Muscle layer of colon (tissue), 2 donors: Measurements from ENCODE around the gene LTB4R2.
"Not testable (repeated sequence)": the region's sequence is repeated elsewhere in the genome, so short reads cannot be mapped to it uniquely, and the experiment has no call there.

Experiments used
- H3K27ac ChIP-seq: one replicate; pipeline ENCODE4 v1.7.0; 2013; ENCODE audit warnings: low read depth, mild to moderate bottlenecking, low read length, moderate library complexity
- H3K27me3 ChIP-seq, 2 donors: one replicate each; pipeline ENCODE4 v1.7.0; 2013; ENCODE audit warnings: low read length in 2 of 2, mild to moderate bottlenecking in 2 of 2; ENCODE audit not compliant: insufficient read depth in 2 of 2, control insufficient read depth in 1 of 2
- H3K36me3 ChIP-seq: one replicate; pipeline ENCODE4 v1.7.0; 2013; ENCODE audit warnings: mild to moderate bottlenecking, low read length; ENCODE audit not compliant: insufficient read depth
- H3K4me1 ChIP-seq: one replicate; pipeline ENCODE4 v1.7.0; 2013; ENCODE audit warnings: mild to moderate bottlenecking, low read length; ENCODE audit not compliant: insufficient read depth
- H3K4me3 ChIP-seq, 2 donors: one replicate each; pipeline ENCODE4 v1.7.0; 2013; ENCODE audit warnings: low read length in 2 of 2, low read depth in 1 of 2, mild to moderate bottlenecking in 1 of 2, moderate library complexity in 1 of 2
- H3K9ac ChIP-seq: one replicate; pipeline ENCODE4 v1.7.0; 2013; ENCODE audit warnings: low read length
- H3K9me3 ChIP-seq: one replicate; pipeline ENCODE4 v1.7.0; 2013; ENCODE audit warnings: mild to moderate bottlenecking, low read length
- donor health status: abdominal sarcoma.
- donor health status: Adenocarcinoma of cecum.

Gene LTB4R2

GRCh38 chr14:24315807-24316596 lies 6.1 kb downstream of the LTB4R2 start:
- H3K9me3 ChIP-seq, result no peaks in the 10 kb centered on the region
- no peaks in the 10 kb centered on the region for H3K36me3 ChIP-seq
- H3K27me3 ChIP-seq, result peaks cover 11 to 37% of the 10 kb centered on the region in 2 donors
- no peak overlapping the region for H3K27ac ChIP-seq
- H3K4me3 ChIP-seq, result no peak overlapping the region
- H3K4me1 ChIP-seq, result peaks cover 17% of the 10 kb centered on the region
- no peak overlapping the region for H3K9ac ChIP-seq

GRCh38 chr14:24316597-24316950 lies 6.6 kb downstream of the LTB4R2 start:
- H3K27me3 ChIP-seq, result peaks cover 11 to 37% of the 10 kb centered on the region in 2 donors
- no peaks in the 10 kb centered on the region for H3K9me3 ChIP-seq
- H3K36me3 ChIP-seq, result no peaks in the 10 kb centered on the region
- no peak overlapping the region for H3K27ac ChIP-seq
- peaks cover 17% of the 10 kb centered on the region for H3K4me1 ChIP-seq
- H3K9ac ChIP-seq, result no peak overlapping the region
- no peak overlapping the region for H3K4me3 ChIP-seq

DNA sequence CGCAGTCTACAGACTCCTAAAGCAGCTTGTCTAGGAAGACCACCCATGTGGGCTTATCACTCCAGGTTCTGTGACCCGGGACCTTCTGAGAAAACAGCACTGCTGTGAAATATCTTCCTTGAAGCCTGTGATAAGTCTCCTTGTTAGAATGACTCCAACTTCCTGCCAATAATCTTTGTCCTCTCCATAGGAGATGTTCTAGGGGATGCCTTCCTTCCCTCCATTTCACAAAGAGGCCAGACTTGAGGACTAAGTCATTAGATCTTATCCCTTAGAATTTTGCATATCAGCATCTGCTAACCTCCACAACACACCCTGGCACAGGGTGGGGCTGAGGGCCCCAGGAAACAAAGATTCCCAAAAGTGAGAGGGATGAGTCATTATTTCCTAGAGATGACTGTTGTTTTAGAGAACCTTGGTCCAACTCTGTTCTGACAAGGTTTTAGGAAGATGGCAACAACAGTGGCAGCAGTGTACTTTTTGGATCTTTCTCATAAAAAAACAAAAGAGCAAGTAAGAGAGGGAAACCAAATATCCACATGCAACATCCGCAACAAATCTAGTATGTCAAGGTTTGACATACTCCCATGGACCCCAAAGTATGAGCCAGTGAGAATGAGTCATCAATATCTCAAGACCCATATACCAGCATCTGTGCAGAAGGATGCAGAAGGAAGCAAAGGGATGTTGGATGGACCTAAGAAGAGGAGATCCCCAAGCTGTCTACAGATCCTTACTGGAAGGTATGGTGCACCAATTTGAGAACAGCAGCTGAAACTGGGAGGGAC lies 7.4 kb downstream of the LTB4R2 start:
- Histone ChIP-seq H3K9me3 (no peaks in the 10 kb centered on the region), H3K9ac (no peak overlapping the region), H3K27ac (no peak overlapping the region), H3K4me3 (no peak overlapping the region), H3K36me3 (no peaks in the 10 kb centered on the region), H3K27me3 (peaks cover 11 to 37% of the 10 kb centered on the region in 2 donors), H3K4me1 (peaks cover 11% of the 10 kb centered on the region)

GRCh38 chr14:24321212-24321975 lies 11.5 kb downstream of the LTB4R2 start:
- Histone ChIP-seq H3K27ac (no peak overlapping the region), H3K9ac (no peak overlapping the region), H3K27me3 (peaks cover 11 to 27% of the 10 kb centered on the region in 2 donors), H3K36me3 (no peaks in the 10 kb centered on the region), H3K4me1 (peaks cover 7% of the 10 kb centered on the region), H3K9me3 (no peaks in the 10 kb centered on the region), H3K4me3 (no peak overlapping the region)

DNA sequence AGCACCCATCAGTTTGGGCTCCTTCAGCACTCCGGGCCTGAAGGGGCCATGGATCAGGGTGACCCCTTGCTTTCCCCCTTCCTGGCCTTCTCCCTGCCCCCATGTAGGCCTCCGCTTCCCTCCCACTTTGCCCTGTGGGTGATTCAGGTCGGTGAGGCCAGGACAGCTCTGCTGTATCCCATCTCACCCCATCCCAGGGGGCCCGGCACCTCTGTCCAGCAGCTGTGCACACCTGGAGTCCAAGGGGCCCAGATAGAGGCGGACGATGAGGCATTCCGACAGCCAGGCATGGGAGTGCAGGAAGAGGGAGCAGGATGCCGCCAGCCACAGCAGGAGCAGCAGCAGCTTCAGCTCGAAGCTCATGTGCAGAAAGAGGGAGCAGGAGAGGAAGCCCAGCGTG lies 12.7 kb downstream of the LTB4R2 start:
- H3K27me3 ChIP-seq, result peaks cover 7 to 14% of the 10 kb centered on the region in 2 donors
- H3K36me3 ChIP-seq, result no peaks in the 10 kb centered on the region
- H3K4me1 ChIP-seq, result no peaks in the 10 kb centered on the region
- no peak overlapping the region for H3K27ac ChIP-seq
- no peak overlapping the region for H3K9ac ChIP-seq
- H3K9me3 ChIP-seq, result no peaks in the 10 kb centered on the region
- no peak overlapping the region for H3K4me3 ChIP-seq

DNA sequence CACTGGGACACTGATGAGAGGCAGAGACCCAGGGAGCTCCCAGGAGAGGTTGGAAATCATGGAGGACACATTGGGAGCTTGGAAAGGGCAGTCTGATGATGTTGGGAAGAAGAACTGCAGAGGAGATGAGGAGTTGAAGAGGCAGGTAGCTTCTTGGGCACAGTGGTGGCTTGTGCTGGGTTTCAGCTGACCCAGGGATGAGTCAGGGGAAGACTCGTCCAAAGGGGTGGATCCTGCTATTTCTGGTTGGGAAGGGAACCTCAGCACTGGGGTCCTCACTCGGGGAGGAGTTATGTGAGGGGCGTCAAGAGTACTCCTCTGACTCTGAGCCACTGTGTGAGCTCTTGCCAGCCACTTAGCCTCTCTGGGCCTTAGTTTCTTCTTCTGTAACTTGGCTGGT lies 13.4 kb downstream of the LTB4R2 start:
- H3K27ac ChIP-seq, result no peak overlapping the region
- no peaks in the 10 kb centered on the region for H3K4me1 ChIP-seq
- H3K9me3 ChIP-seq, result no peaks in the 10 kb centered on the region
- peaks cover 7 to 14% of the 10 kb centered on the region in 2 donors for H3K27me3 ChIP-seq
- H3K9ac ChIP-seq, result no peak overlapping the region
- no peaks in the 10 kb centered on the region for H3K36me3 ChIP-seq
- H3K4me3 ChIP-seq, result no peak overlapping the region

DNA sequence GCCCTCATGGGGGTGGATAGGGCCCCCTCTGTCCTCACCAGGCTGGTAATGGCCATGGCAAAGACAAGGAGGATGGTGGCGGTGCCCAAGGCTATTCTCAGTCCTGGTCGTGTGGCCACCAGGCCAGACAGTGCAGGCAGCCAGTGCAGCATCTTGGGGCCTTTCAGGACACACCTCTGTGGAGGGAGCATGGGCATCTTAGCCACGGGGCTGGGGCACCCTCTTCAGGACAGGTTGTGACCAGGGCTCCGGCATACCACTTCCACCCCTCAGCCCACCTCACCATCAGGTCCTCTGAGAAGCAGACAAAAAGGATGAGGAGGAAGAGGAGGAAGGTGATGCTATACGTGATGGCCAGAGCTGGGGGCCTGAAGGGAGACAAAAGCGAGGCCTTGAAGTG lies 14.1 kb downstream of the LTB4R2 start:
- H3K9me3 ChIP-seq, result no peaks in the 10 kb centered on the region
- H3K36me3 ChIP-seq, result no peaks in the 10 kb centered on the region
- H3K4me3 ChIP-seq, result no peak overlapping the region
- H3K27ac ChIP-seq, result no peak overlapping the region
- H3K4me1 ChIP-seq, result no peaks in the 10 kb centered on the region
- no peak overlapping the region for H3K9ac ChIP-seq
- peaks cover 4 to 7% of the 10 kb centered on the region in 2 donors for H3K27me3 ChIP-seq

DNA sequence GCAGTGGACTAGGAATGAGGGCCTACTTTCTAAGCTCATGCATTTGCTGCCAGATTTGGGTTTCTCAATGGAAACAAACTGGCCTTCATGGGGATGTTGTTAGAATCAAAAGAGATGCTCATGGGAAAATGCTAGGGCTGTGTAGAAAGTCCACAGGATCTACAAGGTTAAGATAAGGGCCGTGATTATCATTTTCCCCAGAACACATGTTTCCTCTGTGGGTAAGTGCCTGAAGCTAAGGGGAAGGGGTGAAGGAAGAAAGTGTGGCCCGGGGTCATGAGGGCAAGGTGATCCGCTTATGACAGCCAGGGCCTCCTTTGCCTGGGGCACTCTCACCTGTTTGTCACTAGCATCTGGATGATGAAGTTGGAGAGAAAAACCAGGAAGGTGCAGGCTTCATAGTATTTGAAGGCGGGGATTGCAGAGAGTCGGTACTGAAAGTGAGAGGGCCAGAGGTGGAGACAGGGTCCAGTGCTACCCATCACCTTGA lies 15.1 kb downstream of the LTB4R2 start:
- Histone ChIP-seq H3K9me3 (no peaks in the 10 kb centered on the region), H3K4me3 (no peak overlapping the region), H3K4me1 (no peaks in the 10 kb centered on the region), H3K27me3 (no peaks in the 10 kb centered on the region), H3K9ac (no peak overlapping the region), H3K27ac (no peak overlapping the region), H3K36me3 (no peaks in the 10 kb centered on the region)

- H3K4me1 ChIP-seq, result no peaks in the 10 kb centered on the region
- no peaks in the 10 kb centered on the region for H3K36me3 ChIP-seq
Observed at GRCh38 chr14:24325963-24326362, 16.0 kb downstream of the LTB4R2 start.

DNA sequence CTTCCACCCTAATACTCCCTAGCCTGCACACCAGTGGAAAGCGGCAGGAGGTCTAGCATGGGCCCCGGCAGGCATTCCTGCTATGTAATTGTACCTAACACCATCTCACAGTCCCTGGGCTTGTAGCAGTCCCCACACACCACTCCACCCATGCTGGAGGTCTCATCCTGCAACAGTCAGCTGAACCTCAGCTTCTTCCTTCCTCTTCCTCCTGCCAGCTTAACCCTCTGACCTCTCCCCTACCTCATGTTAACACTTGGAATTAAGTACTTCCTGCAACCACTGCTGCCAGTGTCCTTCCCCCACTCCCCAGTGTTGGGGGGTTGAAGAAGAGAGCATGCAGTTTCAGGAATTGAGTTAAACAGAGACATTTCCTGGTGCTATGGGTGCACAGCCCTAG lies 17.4 kb downstream of the LTB4R2 start:
- Histone ChIP-seq H3K4me3 (no peak overlapping the region), H3K27ac (no peak overlapping the region), H3K9me3 (no peaks in the 10 kb centered on the region), H3K36me3 (no peaks in the 10 kb centered on the region), H3K27me3 (peaks cover 1% of the 10 kb centered on the region in 2 donors), H3K4me1 (peaks cover 4% of the 10 kb centered on the region), H3K9ac (no peak overlapping the region)

More at GRCh38 chr14:24325963-24326362, 16.0 kb downstream of the LTB4R2 start:
- no peak overlapping the region for H3K9ac ChIP-seq
- no peaks in the 10 kb centered on the region for H3K9me3 ChIP-seq
- no peaks in the 10 kb centered on the region for H3K27me3 ChIP-seq
- no peak overlapping the region for H3K27ac ChIP-seq
- H3K4me3 ChIP-seq, result no peak overlapping the region

- H3K27ac ChIP-seq, H3K9me3 ChIP-seq, H3K4me3 ChIP-seq, H3K9ac ChIP-seq, H3K36me3 ChIP-seq, H3K27me3 ChIP-seq: not testable (repeated sequence)
- H3K4me1 ChIP-seq, result peaks cover 10% of the 10 kb centered on the region
Observed at GRCh38 chr14:24327914-24328313, 18.0 kb downstream of the LTB4R2 start.
